HL-60 (cell line): ENCODE measurements around the gene PLEKHG2.

ENCODE experiments used
- DNase-seq, 2 experiments: peaks; one replicate each; pipeline ENCODE4 v3.0.0-alpha.2; 2010 to 2020; ENCODE audit warnings: low read depth in 1 of 2, low spot score in 1 of 2
- H3K27ac ChIP-seq: fragments of 250-450 bp; sonication (Bioruptor Pico); replicated peaks from 2 replicates; pipeline ENCODE4 v1.5.1; 2020; ENCODE audit warnings: mild to moderate bottlenecking, moderate library complexity
- H3K27me3 ChIP-seq: fragments of 250-450 bp; sonication (Bioruptor Pico); 2 replicates; pipeline ENCODE4 v1.5.1; 2021; ENCODE audit warnings: mild to moderate bottlenecking, moderate library complexity; ENCODE audit not compliant: insufficient read depth, poor library complexity, severe bottlenecking
- H3K4me3 ChIP-seq: replicated peaks from 2 replicates; pipeline ENCODE4 v1.5.1; 2011; ENCODE audit warnings: mild to moderate bottlenecking, control low read depth, low read length; ENCODE audit not compliant: insufficient read depth
- CTCF ChIP-seq: IDR thresholded peaks from one replicate; pipeline ENCODE4 v1.5.1; 2011; ENCODE audit warnings: low read length, control low read depth, inconsistent platforms; ENCODE audit not compliant: insufficient read depth
- GABPA ChIP-seq: IDR thresholded peaks from 2 replicates; pipeline ENCODE4 v1.6.1; 2012; ENCODE audit warnings: low read depth
- POLR2AphosphoS5 ChIP-seq: IDR thresholded peaks from 2 replicates; pipeline ENCODE4 v1.6.1; 2012; ENCODE audit warnings: low read depth
- SPI1 ChIP-seq: IDR thresholded peaks from 2 replicates; pipeline ENCODE4 v1.6.1; 2012; ENCODE audit warnings: low read depth, mild to moderate bottlenecking, borderline replicate concordance
- TF ChIP-seq, protein P1 (sequence below): IDR thresholded peaks from 2 replicates; pipeline ENCODE4 v1.6.1; 2012; ENCODE audit warnings: low read depth; ENCODE audit not compliant: insufficient replicate concordance

The PLEKHG2 gene

GRCh38 chr19:39385629-39386411 lies 26.6 kb upstream of the PLEKHG2 start:
- TF ChIP-seq, protein P1, sequence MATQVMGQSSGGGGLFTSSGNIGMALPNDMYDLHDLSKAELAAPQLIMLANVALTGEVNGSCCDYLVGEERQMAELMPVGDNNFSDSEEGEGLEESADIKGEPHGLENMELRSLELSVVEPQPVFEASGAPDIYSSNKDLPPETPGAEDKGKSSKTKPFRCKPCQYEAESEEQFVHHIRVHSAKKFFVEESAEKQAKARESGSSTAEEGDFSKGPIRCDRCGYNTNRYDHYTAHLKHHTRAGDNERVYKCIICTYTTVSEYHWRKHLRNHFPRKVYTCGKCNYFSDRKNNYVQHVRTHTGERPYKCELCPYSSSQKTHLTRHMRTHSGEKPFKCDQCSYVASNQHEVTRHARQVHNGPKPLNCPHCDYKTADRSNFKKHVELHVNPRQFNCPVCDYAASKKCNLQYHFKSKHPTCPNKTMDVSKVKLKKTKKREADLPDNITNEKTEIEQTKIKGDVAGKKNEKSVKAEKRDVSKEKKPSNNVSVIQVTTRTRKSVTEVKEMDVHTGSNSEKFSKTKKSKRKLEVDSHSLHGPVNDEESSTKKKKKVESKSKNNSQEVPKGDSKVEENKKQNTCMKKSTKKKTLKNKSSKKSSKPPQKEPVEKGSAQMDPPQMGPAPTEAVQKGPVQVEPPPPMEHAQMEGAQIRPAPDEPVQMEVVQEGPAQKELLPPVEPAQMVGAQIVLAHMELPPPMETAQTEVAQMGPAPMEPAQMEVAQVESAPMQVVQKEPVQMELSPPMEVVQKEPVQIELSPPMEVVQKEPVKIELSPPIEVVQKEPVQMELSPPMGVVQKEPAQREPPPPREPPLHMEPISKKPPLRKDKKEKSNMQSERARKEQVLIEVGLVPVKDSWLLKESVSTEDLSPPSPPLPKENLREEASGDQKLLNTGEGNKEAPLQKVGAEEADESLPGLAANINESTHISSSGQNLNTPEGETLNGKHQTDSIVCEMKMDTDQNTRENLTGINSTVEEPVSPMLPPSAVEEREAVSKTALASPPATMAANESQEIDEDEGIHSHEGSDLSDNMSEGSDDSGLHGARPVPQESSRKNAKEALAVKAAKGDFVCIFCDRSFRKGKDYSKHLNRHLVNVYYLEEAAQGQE, result no peak
- TF ChIP-seq CTCF, result no peak
- no peak for TF ChIP-seq SPI1
- TF ChIP-seq GABPA, result no peak
- TF ChIP-seq POLR2AphosphoS5, result no peak

DNA sequence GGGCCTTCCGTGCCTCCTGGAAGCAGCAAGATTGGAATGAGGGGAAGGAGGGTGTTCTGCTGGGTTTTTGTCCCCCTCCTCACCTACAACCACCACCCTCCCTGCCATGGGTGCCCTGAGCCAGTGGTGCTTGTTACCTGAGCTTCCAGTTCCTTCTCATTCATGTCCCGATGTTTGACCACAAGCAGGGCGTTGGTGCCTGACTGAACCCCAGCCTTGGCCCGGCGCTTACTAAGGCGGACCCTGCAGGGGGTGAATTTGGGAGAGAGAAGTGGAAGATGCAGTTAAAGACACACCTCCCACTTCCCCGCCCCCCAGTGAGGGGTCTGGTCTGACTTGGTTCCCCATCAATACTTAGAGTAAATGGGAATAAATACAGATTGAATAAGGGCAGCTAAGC lies 25.9 kb upstream of the PLEKHG2 start:
- Histone ChIP-seq H3K27ac (no peak overlapping the region), H3K4me3 (no peak overlapping the region), H3K27me3 (no peaks in the 10 kb centered on the region)
- DNase-seq, result no peak
- TF ChIP-seq GABPA (no peak), POLR2AphosphoS5 (no peak), CTCF (no peak), SPI1 (no peak)
- TF ChIP-seq, protein P1, result no peak

More at GRCh38 chr19:39385629-39386411, 26.6 kb upstream of the PLEKHG2 start:
- no peaks in the 10 kb centered on the region for H3K27me3 ChIP-seq
- H3K27ac ChIP-seq, result no peak overlapping the region
- DNase-seq, result no peak
- H3K4me3 ChIP-seq, result no peak overlapping the region

GRCh38 chr19:39388657-39389056 lies 23.8 kb upstream of the PLEKHG2 start:
- H3K27me3 ChIP-seq, result no peaks in the 10 kb centered on the region
- no peak overlapping the region for H3K27ac ChIP-seq
- no peak; the same call in 1 of the 2 replicates for TF ChIP-seq POLR2AphosphoS5
- TF ChIP-seq, protein P1, result no peak
- no peak for TF ChIP-seq SPI1
- no peak for TF ChIP-seq CTCF
- TF ChIP-seq GABPA, result no peak
- no peak overlapping the region for H3K4me3 ChIP-seq
- no peak for DNase-seq
